ENCODE data around the gene MYB.

MYB gene

GRCh38 chr6:135267085-135267484 lies 86.0 kb downstream of the MYB start:
- TF ChIP-seq, protein P1, sequence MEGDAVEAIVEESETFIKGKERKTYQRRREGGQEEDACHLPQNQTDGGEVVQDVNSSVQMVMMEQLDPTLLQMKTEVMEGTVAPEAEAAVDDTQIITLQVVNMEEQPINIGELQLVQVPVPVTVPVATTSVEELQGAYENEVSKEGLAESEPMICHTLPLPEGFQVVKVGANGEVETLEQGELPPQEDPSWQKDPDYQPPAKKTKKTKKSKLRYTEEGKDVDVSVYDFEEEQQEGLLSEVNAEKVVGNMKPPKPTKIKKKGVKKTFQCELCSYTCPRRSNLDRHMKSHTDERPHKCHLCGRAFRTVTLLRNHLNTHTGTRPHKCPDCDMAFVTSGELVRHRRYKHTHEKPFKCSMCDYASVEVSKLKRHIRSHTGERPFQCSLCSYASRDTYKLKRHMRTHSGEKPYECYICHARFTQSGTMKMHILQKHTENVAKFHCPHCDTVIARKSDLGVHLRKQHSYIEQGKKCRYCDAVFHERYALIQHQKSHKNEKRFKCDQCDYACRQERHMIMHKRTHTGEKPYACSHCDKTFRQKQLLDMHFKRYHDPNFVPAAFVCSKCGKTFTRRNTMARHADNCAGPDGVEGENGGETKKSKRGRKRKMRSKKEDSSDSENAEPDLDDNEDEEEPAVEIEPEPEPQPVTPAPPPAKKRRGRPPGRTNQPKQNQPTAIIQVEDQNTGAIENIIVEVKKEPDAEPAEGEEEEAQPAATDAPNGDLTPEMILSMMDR (IDR thresholded peaks at IDR 0.05; ENCODE audit: low read depth, low read length) = no peak
- no peak for DNase-seq (ENCODE audit: extremely low read depth, low read depth)

DNA sequence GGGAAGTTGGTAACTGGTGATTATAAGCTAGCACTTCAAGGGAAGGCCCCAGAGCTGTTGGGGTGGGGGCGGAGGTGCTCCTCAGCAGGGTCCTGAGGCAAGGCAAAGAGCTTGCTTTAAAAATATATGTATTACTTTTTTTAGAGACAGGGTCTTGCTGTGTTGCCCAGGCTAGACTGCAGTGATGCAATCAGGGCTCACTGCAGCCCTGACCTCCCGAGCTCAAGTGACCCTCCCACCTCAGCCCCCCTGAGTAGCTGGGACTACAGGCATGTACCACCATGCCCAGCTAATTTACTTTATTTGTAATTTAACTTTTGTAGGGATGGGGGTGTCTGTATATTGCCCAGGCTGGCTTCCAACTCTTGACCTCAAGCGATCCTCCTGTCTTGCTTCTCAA lies 87.2 kb downstream of the MYB start:
- DNase-seq (ENCODE audit: extremely low read depth, low read depth) = no peak
- TF ChIP-seq, protein P1 (IDR thresholded peaks at IDR 0.05; ENCODE audit: low read depth, low read length) = no peak

- no peak for DNase-seq (ENCODE audit: extremely low read depth, low read depth)
These were observed 87.6 kb downstream of the MYB start for GRCh38 chr6:135268740-135269139.

More at GRCh38 chr6:135268740-135269139, 87.6 kb downstream of the MYB start:
- TF ChIP-seq, protein P1 (IDR thresholded peaks at IDR 0.05; ENCODE audit: low read depth, low read length) = no peak
